IPS-15b (cell line): ENCODE data around the gene GRIFIN.

ENCODE experiments used
- H3K27me3 ChIP-seq: one replicate; pipeline ENCODE4 v1.6.1; 2013; ENCODE audit warnings: low read length; ENCODE audit not compliant: control insufficient read depth, insufficient read depth
- H3K36me3 ChIP-seq: one replicate; pipeline ENCODE4 v1.6.1; 2013; ENCODE audit warnings: low read length; ENCODE audit not compliant: control insufficient read depth, insufficient read depth
- H3K4me1 ChIP-seq: one replicate; pipeline ENCODE4 v1.6.1; 2013; ENCODE audit warnings: mild to moderate bottlenecking, low read length; ENCODE audit not compliant: control insufficient read depth, insufficient read depth
- H3K4me3 ChIP-seq: one replicate; pipeline ENCODE4 v1.5.1; 2013; ENCODE audit warnings: low read depth, low read length
- H3K9ac ChIP-seq: one replicate; pipeline ENCODE4 v1.6.1; 2013; ENCODE audit warnings: low read depth, mild to moderate bottlenecking, low read length
- H3K9me3 ChIP-seq: one replicate; pipeline ENCODE4 v1.6.1; 2013; ENCODE audit warnings: mild to moderate bottlenecking, low read length; ENCODE audit not compliant: control insufficient read depth, insufficient read depth

Gene GRIFIN

DNA sequence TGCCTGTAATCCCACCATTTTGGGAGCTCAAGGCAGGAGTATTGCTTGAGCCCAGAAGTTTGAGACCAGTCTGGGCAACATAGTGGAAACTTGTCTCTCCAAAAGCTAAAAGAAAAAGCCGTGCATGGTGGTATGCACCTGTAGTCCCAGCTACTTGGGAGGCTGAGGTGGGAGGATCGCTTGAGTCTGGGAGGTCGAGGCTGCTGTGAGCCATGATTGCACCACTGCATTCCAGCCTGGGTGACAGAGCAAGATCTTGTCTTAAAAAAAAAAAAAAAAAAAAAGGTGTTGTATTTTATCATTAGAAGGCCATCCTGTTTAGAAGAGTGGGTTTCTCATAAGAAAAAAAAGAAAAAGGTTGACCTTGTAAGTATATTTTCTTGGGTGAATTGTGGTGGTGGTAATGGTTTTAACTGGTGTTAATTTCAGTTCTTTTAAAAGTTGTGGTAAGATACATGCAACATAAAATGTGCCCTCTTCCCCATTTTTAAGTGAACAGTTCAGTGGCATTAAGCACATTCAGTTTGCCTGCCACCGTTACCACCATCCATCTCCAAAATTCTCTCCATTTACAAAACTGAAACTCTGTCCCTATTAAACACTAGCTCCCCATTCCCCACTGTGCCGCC is 34.7 kb downstream of the GRIFIN start:
- H3K9me3 ChIP-seq = no peaks in the 10 kb centered on the region
- no peaks in the 10 kb centered on the region for H3K27me3 ChIP-seq
- no peak overlapping the region for H3K4me3 ChIP-seq
- no peaks in the 10 kb centered on the region for H3K36me3 ChIP-seq
- no peak overlapping the region for H3K9ac ChIP-seq
- no peaks in the 10 kb centered on the region for H3K4me1 ChIP-seq

- Histone ChIP-seq H3K27me3 (no peaks in the 10 kb centered on the region), H3K4me3 (no peak overlapping the region), H3K9ac (no peak overlapping the region), H3K36me3 (no peaks in the 10 kb centered on the region), H3K9me3 (no peaks in the 10 kb centered on the region), H3K4me1 (no peaks in the 10 kb centered on the region)
These were observed 35.5 kb downstream of the GRIFIN start for GRCh38 chr7:2440608-2441245.

DNA sequence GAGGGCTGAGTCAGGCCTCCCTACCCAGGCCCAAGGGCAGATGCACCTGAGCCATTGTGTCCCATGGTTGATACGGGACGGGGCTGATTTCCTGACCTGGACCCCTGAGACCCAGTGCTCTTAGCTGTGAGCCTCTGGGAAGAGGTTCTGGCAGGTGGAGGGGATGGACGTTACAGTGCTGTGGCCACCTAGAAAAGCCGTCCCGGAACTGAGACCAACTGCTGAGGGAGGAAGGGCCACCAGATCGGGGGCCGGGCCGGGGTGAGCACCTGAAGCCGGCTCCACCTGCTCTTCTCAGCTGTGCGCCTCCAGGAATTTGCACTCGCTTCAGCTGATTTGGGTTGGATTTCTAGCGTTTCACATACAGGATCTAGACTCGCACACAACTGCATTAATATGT is 37.4 kb downstream of the GRIFIN start:
- Histone ChIP-seq H3K36me3 (no peaks in the 10 kb centered on the region), H3K27me3 (no peaks in the 10 kb centered on the region), H3K4me3 (no peak overlapping the region), H3K4me1 (no peaks in the 10 kb centered on the region), H3K9ac (no peak overlapping the region), H3K9me3 (no peaks in the 10 kb centered on the region)

DNA sequence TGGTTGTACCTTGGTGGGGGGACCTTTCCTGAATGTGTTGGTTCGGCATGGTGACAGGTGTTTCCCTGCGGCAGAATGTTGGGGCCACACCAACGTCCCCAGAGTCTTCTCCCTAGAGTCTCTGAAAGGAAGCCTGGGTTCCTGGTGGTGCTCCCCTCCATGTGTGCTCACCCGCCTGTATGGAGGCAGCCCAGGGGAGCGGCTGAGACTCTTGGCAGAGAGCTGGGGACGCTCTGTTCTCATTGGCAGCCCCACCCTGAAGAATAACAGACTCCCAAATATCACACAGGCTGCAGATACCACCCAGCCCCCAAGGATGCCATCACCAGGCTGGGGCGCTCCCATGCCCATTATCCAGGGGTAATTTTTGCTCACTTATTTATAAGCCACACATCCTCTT is 38.0 kb downstream of the GRIFIN start:
- H3K4me1 ChIP-seq = no peaks in the 10 kb centered on the region
- H3K27me3 ChIP-seq = no peaks in the 10 kb centered on the region
- no peak overlapping the region for H3K4me3 ChIP-seq
- H3K36me3 ChIP-seq = peaks cover 5% of the 10 kb centered on the region
- no peaks in the 10 kb centered on the region for H3K9me3 ChIP-seq
- no peak overlapping the region for H3K9ac ChIP-seq

DNA sequence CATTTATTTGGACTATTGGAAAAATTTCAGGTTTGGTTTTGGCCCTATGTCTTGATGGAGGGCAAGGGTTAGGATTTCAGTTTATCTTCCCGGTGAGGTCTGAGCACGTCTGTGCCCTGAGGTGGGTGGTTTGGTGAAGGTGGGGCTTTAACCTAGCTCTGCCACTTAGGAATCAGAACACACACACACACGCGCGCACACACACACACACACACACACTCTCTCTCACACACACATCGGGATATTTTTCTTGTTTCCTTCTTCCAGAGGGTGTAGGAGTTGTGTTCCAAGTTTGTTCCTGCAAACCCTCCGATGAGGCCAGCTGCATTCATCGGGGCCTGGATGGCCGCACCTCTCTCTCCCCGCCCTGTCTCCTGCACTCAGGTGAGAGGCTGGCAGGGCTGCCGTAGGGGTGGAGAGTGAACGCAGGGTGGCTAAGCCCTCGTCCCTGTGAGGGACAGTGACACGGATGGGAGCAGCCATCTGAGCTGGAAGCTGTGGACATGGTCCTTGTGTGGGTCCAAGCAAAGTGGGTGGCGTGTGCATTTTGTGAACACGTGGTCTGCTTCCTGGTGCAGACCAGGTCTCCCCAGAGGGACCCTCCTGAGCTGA is 38.6 kb downstream of the GRIFIN start:
- Histone ChIP-seq H3K9ac (no peak overlapping the region), H3K9me3 (no peaks in the 10 kb centered on the region), H3K4me1 (no peaks in the 10 kb centered on the region), H3K4me3 (no peak overlapping the region), H3K36me3 (peaks cover 10% of the 10 kb centered on the region), H3K27me3 (no peaks in the 10 kb centered on the region)

GRCh38 chr7:2437136-2437535 is 39.1 kb downstream of the GRIFIN start:
- Histone ChIP-seq H3K36me3 (peaks cover 14% of the 10 kb centered on the region), H3K9ac (no peak overlapping the region), H3K9me3 (no peaks in the 10 kb centered on the region), H3K27me3 (no peaks in the 10 kb centered on the region), H3K4me3 (no peak overlapping the region), H3K4me1 (no peaks in the 10 kb centered on the region)

- no peaks in the 10 kb centered on the region for H3K9me3 ChIP-seq
- peaks cover 14% of the 10 kb centered on the region for H3K36me3 ChIP-seq
- H3K4me3 ChIP-seq = no peak overlapping the region
- H3K9ac ChIP-seq = no peak overlapping the region
- no peaks in the 10 kb centered on the region for H3K4me1 ChIP-seq
- no peaks in the 10 kb centered on the region for H3K27me3 ChIP-seq
These were observed 39.7 kb downstream of the GRIFIN start for GRCh38 chr7:2436341-2437104.

DNA sequence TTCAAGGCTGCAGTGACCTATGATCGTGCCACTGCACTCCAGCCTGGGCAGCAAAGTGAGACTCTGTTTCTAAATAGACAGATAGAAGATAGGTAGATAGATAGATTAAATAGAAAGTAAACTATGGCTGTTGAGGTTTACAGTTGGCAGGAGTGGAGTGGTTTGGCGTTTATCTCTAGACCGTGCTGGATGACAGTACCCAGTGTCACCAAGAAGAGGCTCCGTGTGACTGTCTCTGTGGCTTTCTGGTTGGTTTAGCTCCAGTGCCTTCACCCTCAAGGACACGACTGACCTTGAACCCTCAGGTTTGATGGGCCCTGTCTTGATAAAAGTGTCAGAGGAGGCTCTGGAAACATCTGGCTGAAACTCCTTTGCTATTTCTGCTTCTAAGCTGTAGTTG is 41.1 kb downstream of the GRIFIN start:
- no peaks in the 10 kb centered on the region for H3K27me3 ChIP-seq
- no peaks in the 10 kb centered on the region for H3K9me3 ChIP-seq
- no peak overlapping the region for H3K9ac ChIP-seq
- H3K4me3 ChIP-seq = no peak overlapping the region
- H3K4me1 ChIP-seq = no peaks in the 10 kb centered on the region
- peaks cover 14% of the 10 kb centered on the region for H3K36me3 ChIP-seq

- Histone ChIP-seq H3K4me3 (no peak overlapping the region), H3K9ac (no peak overlapping the region), H3K27me3 (no peaks in the 10 kb centered on the region), H3K4me1 (no peaks in the 10 kb centered on the region), H3K9me3 (no peaks in the 10 kb centered on the region), H3K36me3 (peaks cover 14% of the 10 kb centered on the region)
These were observed 42.3 kb downstream of the GRIFIN start for GRCh38 chr7:2433713-2434550.

- H3K36me3 ChIP-seq = peaks cover 14% of the 10 kb centered on the region
- no peaks in the 10 kb centered on the region for H3K27me3 ChIP-seq
- no peak overlapping the region for H3K4me3 ChIP-seq
- H3K9me3 ChIP-seq = no peaks in the 10 kb centered on the region
- H3K4me1 ChIP-seq = no peaks in the 10 kb centered on the region
- H3K9ac ChIP-seq = no peak overlapping the region
These were observed 43.1 kb downstream of the GRIFIN start for GRCh38 chr7:2432910-2433712.
